GM23248 (cell line): ENCODE measurements around the gene LDLRAD4. TPM values are rescaled to one million over a fixed set of nuclear protein-coding genes. Genes with fewer than 3 reads are reported as not detected.

Experiments used
- DNase-seq: peaks from one replicate; pipeline ENCODE4 v3.0.0-alpha.2; 2015
- H2AFZ ChIP-seq: fragments of 200-600 bp; sonication (generic); 2 replicates; pipeline ENCODE4 v1.6.1; 2016; ENCODE audit warnings: antibody characterized with exemption
- H3F3A ChIP-seq: fragments of 200-600 bp; sonication (generic); 2 replicates; pipeline ENCODE4 v1.6.1; 2016; ENCODE audit warnings: mild to moderate bottlenecking, antibody characterized with exemption, mixed run types; ENCODE audit not compliant: insufficient read depth
- H3K27ac ChIP-seq: fragments of 200-600 bp; sonication (generic); 2 replicates; pipeline ENCODE4 v1.5.1; 2016; ENCODE audit warnings: mild to moderate bottlenecking
- H3K27me3 ChIP-seq: fragments of 200-600 bp; sonication (generic); replicated peaks from 2 replicates; pipeline ENCODE4 v1.6.1; 2016; ENCODE audit warnings: mild to moderate bottlenecking; ENCODE audit not compliant: insufficient read depth
- H3K36me3 ChIP-seq: fragments of 200-600 bp; sonication (generic); 2 replicates; pipeline ENCODE4 v1.6.1; 2016; ENCODE audit warnings: low read depth, mild to moderate bottlenecking
- H3K4me1 ChIP-seq: fragments of 200-600 bp; sonication (generic); 2 replicates; pipeline ENCODE4 v1.6.1; 2016; ENCODE audit warnings: mild to moderate bottlenecking; ENCODE audit not compliant: insufficient read depth
- H3K4me2 ChIP-seq: fragments of 200-600 bp; sonication (generic); one replicate; pipeline ENCODE4 v1.6.1; 2016; ENCODE audit warnings: mild to moderate bottlenecking; ENCODE audit not compliant: unreplicated experiment
- H3K4me3 ChIP-seq: fragments of 200-600 bp; sonication (generic); 2 replicates; pipeline ENCODE4 v1.5.1; 2016; ENCODE audit warnings: mild to moderate bottlenecking
- H3K79me2 ChIP-seq: fragments of 200-600 bp; sonication (generic); 2 replicates; pipeline ENCODE4 v1.6.1; 2016; ENCODE audit warnings: mild to moderate bottlenecking; ENCODE audit not compliant: insufficient read depth
- H3K9ac ChIP-seq: fragments of 200-600 bp; sonication (generic); 2 replicates; pipeline ENCODE4 v1.6.1; 2016; ENCODE audit warnings: mild to moderate bottlenecking
- H3K9me2 ChIP-seq: fragments of 200-600 bp; sonication (generic); 2 replicates; pipeline ENCODE4 v1.6.1; 2016; ENCODE audit warnings: mixed run types, mild to moderate bottlenecking, moderate library complexity; ENCODE audit not compliant: insufficient read depth
- H3K9me3 ChIP-seq: fragments of 200-600 bp; sonication (generic); one replicate; pipeline ENCODE4 v1.6.1; 2017; ENCODE audit warnings: low read depth
- H4K20me1 ChIP-seq: fragments of 200-600 bp; sonication (generic); 2 replicates; pipeline ENCODE4 v1.6.0; 2016; ENCODE audit not compliant: insufficient read depth
- EZH2 ChIP-seq: fragments of 200-600 bp; sonication (generic); IDR thresholded peaks from 2 replicates; pipeline ENCODE4 v1.6.1; 2018; ENCODE audit warnings: antibody characterized with exemption, mild to moderate bottlenecking; ENCODE audit not compliant: insufficient read depth, poor library complexity, severe bottlenecking
- EZH2phosphoT487 ChIP-seq: fragments of 200-600 bp; sonication (generic); IDR thresholded peaks from 2 replicates; pipeline ENCODE4 v1.6.1; 2018; ENCODE audit warnings: antibody characterized with exemption, moderate library complexity, mild to moderate bottlenecking, low read depth; ENCODE audit not compliant: insufficient read depth
- WGBS, 2 experiments: methylation state at CpG; one replicate each; pipeline ENCODE4 v1.1.6; 2015 to 2017; ENCODE audit warnings: low lambda C conversion rate in 2 of 2, low coverage in 1 of 2; ENCODE audit errors: missing lambda C conversion rate in 2 of 2; 5-methylcytosine and 5-hydroxymethylcytosine counted together
- in situ Hi-C: fragments of 300-500 bp; cut with MboI; formaldehyde crosslinking; loops from 2 replicates; pipeline ENCODE4 v1.15.0; 2020
- polyA plus RNA-seq: library from polyadenylated mRNA; unstranded; fragments of >200 nt; fragmentation: Nextera tagmentation; extraction: Ambion mirVana; gene quantifications from 2 replicates; pipeline ENCODE4 v1.2.1, GENCODE V29; 2016
- total RNA-seq: library from RNA; depleted of rRNA; stranded (reverse); fragments of >200 nt; shearing (Covaris generic); gene quantifications from 2 replicates; pipeline ENCODE4 v1.2.3, GENCODE V29; 2014

Gene LDLRAD4
- total and polyA plus RNA-seq, 2 experiments from 2014 or later = not detected

- Histone ChIP-seq H3K9me2 (no peaks in the 10 kb centered on the region), H3K4me2 (no peak overlapping the region), H4K20me1 (no peaks in the 10 kb centered on the region), H3K4me1 (no peaks in the 10 kb centered on the region), H3K27me3 (no peaks in the 10 kb centered on the region), H3K27ac (no peak overlapping the region), H3K9me3 (no peaks in the 10 kb centered on the region), H2AFZ (no peak overlapping the region), H3K9ac (no peak overlapping the region), H3F3A (no peaks in the 10 kb centered on the region), H3K4me3 (no peak overlapping the region), H3K36me3 (no peaks in the 10 kb centered on the region), H3K79me2 (no peaks in the 10 kb centered on the region)
- WGBS, 2 experiments = 38 to 39% methylated on average over 7 of the region's 7 CpGs
- no peak for DNase-seq
- no peak for TF ChIP-seq EZH2
- TF ChIP-seq EZH2phosphoT487 = no peak
- in situ Hi-C loops = no loop called here
Measured at GRCh38 chr18:13291745-13292447, 73.3 kb downstream of the LDLRAD4 start.

DNA sequence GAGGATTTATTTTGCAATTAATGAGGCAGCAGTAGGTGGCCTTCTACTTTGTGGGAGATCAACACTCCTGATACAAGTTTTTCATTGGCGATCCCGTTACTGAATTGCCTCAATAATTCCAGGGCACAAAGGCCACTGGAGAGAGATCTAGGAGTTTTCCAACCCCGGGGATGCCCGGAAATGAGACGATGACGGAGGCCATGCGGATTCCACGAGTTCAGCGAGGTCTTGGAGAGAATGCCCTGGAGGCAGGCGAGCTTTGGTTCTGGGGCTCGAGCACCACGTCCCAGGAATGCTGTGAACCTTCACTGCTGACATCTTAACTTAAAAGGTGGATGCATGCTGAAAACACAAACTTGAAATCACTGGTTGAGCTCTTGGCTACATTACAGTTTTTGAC, 74.2 kb downstream of the LDLRAD4 start:
- Histone ChIP-seq H3K4me1 (no peaks in the 10 kb centered on the region), H3K9ac (no peak overlapping the region), H3F3A (no peaks in the 10 kb centered on the region), H3K4me2 (no peak overlapping the region), H3K79me2 (no peaks in the 10 kb centered on the region), H3K4me3 (no peak overlapping the region), H3K27ac (no peak overlapping the region), H3K9me2 (no peaks in the 10 kb centered on the region), H2AFZ (no peak overlapping the region), H4K20me1 (no peaks in the 10 kb centered on the region), H3K36me3 (no peaks in the 10 kb centered on the region), H3K9me3 (no peaks in the 10 kb centered on the region), H3K27me3 (no peaks in the 10 kb centered on the region)
- no peak for DNase-seq
- in situ Hi-C loops = no loop called here
- TF ChIP-seq EZH2phosphoT487 = no peak
- TF ChIP-seq EZH2 = no peak
- 73 to 74% methylated on average over 12 of the region's 12 CpGs for WGBS, 2 experiments

- Histone ChIP-seq H4K20me1 (no peaks in the 10 kb centered on the region), H3K9ac (no peak overlapping the region), H3K4me1 (no peaks in the 10 kb centered on the region), H3F3A (no peaks in the 10 kb centered on the region), H3K9me2 (no peaks in the 10 kb centered on the region), H3K4me3 (no peak overlapping the region), H3K27me3 (no peaks in the 10 kb centered on the region), H3K27ac (no peak overlapping the region), H3K79me2 (no peaks in the 10 kb centered on the region), H3K4me2 (no peak overlapping the region), H3K36me3 (no peaks in the 10 kb centered on the region), H3K9me3 (no peaks in the 10 kb centered on the region), H2AFZ (no peak overlapping the region)
- WGBS, 2 experiments = 74 to 77% methylated on average over 14 of the region's 14 CpGs
- no peak for DNase-seq
- in situ Hi-C loops = no loop called here
- TF ChIP-seq EZH2 (no peak), EZH2phosphoT487 (no peak)
Measured at GRCh38 chr18:13294309-13294708, 75.7 kb downstream of the LDLRAD4 start.

- DNase-seq = no peak
- Histone ChIP-seq H3K27me3 (no peaks in the 10 kb centered on the region), H3K4me2 (no peak overlapping the region), H3K4me1 (no peaks in the 10 kb centered on the region), H3K9me3 (no peaks in the 10 kb centered on the region), H3F3A (no peaks in the 10 kb centered on the region), H3K36me3 (no peaks in the 10 kb centered on the region), H3K9me2 (no peaks in the 10 kb centered on the region), H3K79me2 (no peaks in the 10 kb centered on the region), H4K20me1 (no peaks in the 10 kb centered on the region), H3K9ac (no peak overlapping the region), H2AFZ (no peak overlapping the region), H3K27ac (no peak overlapping the region), H3K4me3 (no peak overlapping the region)
- in situ Hi-C loops = no loop called here
- TF ChIP-seq EZH2phosphoT487 (no peak), EZH2 (no peak)
- WGBS, 2 experiments = 74 to 81% methylated on average over 16 of the region's 16 CpGs
Measured at GRCh38 chr18:13295894-13296293, 77.3 kb downstream of the LDLRAD4 start.
